Fibroblast of lung (primary cell): ENCODE measurements around the gene AGAP2. TPM values are rescaled to one million over a fixed set of nuclear protein-coding genes. Genes with fewer than 3 reads are reported as not detected.

ENCODE experiments used
- DNase-seq, 2 donors: peaks; one replicate each; pipeline versions ENCODE4 v3.0.0 to v3.0.0-alpha.2; 2010; ENCODE audit warnings: low read depth in 2 of 2
- H2AFZ ChIP-seq: 2 replicates; pipeline ENCODE4 v1.5.1; 2012; ENCODE audit warnings: low read length, control low read depth, inconsistent platforms
- H3K27ac ChIP-seq: 2 replicates; pipeline ENCODE4 v1.5.1; 2011; ENCODE audit warnings: low read length, control low read depth; ENCODE audit not compliant: insufficient read depth
- H3K27me3 ChIP-seq: 2 replicates; pipeline ENCODE4 v1.5.1; 2011; ENCODE audit warnings: mild to moderate bottlenecking, low read length; ENCODE audit not compliant: control insufficient read depth, insufficient read depth
- H3K36me3 ChIP-seq: 2 replicates; pipeline ENCODE4 v1.5.1; 2011; ENCODE audit warnings: low read length; ENCODE audit not compliant: control insufficient read depth, insufficient read depth
- H3K4me1 ChIP-seq: 2 replicates; pipeline ENCODE4 v1.5.1; 2011; ENCODE audit warnings: low read length; ENCODE audit not compliant: control insufficient read depth, insufficient read depth; ENCODE audit errors: extremely low read depth
- H3K4me2 ChIP-seq: 2 replicates; pipeline ENCODE4 v1.5.1; 2011; ENCODE audit warnings: low read length, control low read depth; ENCODE audit not compliant: insufficient read depth; ENCODE audit errors: extremely low read depth
- H3K4me3 ChIP-seq, 4 experiments: fragments of 200-600 bp in 1 of 4; sonication (generic) in 1 of 4; replicated peaks in 1 of 4; 2 replicates each; pipeline ENCODE4 v1.5.1; 2011 to 2016; ENCODE audit warnings: low read length in 4 of 4, low read depth in 3 of 4, mild to moderate bottlenecking in 3 of 4, control low read depth in 2 of 4, inconsistent platforms in 1 of 4, mixed read lengths in 1 of 4; ENCODE audit not compliant: insufficient read depth in 1 of 4; ENCODE audit errors: control extremely low read depth in 1 of 4
- H3K79me2 ChIP-seq: 2 replicates; pipeline ENCODE4 v1.5.1; 2012; ENCODE audit warnings: mild to moderate bottlenecking, low read length, inconsistent platforms; ENCODE audit not compliant: control insufficient read depth, insufficient read depth
- H3K9ac ChIP-seq: 2 replicates; pipeline ENCODE4 v1.5.1; 2011; ENCODE audit warnings: mild to moderate bottlenecking, low read length, control low read depth; ENCODE audit not compliant: insufficient read depth
- H3K9me3 ChIP-seq: 2 replicates; pipeline ENCODE4 v1.5.1; 2012; ENCODE audit warnings: low read depth, low read length; ENCODE audit not compliant: control insufficient read depth, insufficient read depth
- H4K20me1 ChIP-seq: 2 replicates; pipeline ENCODE4 v1.5.1; 2011; ENCODE audit warnings: low read length; ENCODE audit not compliant: control insufficient read depth, insufficient read depth; ENCODE audit errors: extremely low read depth
- CTCF ChIP-seq, 2 donors: IDR thresholded peaks in 1 of 2; conservative IDR thresholded peaks in 1 of 2; 1 replicate in 1 of 2; 2 replicates in 1 of 2; pipeline ENCODE4 v1.5.1; 2011 to 2012; ENCODE audit warnings: low read length in 2 of 2, control low read depth in 1 of 2, inconsistent platforms in 1 of 2, low read depth in 1 of 2, mild to moderate bottlenecking in 1 of 2
- EZH2 ChIP-seq: IDR thresholded peaks from 2 replicates; pipeline ENCODE4 v1.5.1; 2012; ENCODE audit warnings: low read length, control low read depth, mild to moderate bottlenecking; ENCODE audit errors: missing control alignments
- polyA plus RNA-seq, 2 donors: library from polyadenylated mRNA; depleted of rRNA in 1 of 2; stranded (reverse) in 1 of 2; unstranded in 1 of 2; fragments of >200 nt; gene quantifications; 2 replicates each; pipeline ENCODE4 v1.2.1, GENCODE V29; 2011 to 2012; ENCODE audit warnings: missing spikeins in 1 of 2
- total RNA-seq: library from RNA; depleted of rRNA; stranded (reverse); fragments of >200 nt; gene quantifications from 2 replicates; pipeline ENCODE4 v1.2.1, GENCODE V29; 2014

Gene AGAP2
- total and polyA plus RNA-seq, 2 donors (not counting 1 experiment from before 2014, with no cell fraction given): 0.05 to 0.17 TPM

DNA sequence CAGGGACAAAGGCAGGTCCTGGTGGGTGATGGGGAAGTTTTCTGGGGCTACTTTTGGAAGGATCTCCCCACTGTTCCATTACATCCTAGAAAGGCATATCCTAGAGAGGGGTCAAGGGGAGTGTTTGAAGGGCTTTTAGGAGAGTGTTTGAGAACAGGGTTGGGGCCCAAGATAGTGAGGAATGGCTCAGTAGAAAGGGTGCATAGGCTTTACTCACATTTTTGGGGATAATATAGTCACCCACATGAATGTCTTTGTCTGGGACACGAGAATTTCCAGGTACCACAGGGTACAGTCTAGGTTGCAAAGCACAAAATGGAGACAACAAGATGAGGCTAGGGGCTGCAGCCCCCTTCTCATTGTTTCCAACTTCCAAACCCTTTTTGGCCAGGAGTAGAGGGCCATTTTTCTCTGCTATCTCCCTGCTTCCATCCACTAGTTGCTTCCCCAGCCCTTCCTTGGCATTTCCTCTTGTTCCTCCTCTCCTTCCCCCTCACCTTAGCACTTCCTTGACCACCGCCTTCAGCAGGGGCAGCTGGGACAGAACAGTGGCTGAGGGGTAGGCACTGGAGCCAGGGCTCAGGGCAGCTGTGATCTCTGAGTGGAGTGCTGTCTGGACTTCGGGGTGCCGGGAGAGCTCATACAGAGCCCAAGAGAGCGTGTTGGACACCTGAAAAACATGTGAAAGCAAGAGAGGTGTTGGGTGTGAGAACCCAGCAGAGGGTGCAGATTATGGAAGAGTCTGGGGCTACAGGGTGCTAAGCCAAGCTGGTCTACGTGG is 25.5 kb upstream of the AGAP2 start:
- Histone ChIP-seq H4K20me1 (no peaks in the 10 kb centered on the region), H3K27ac (no peak overlapping the region), H3K27me3 (peaks cover 31% of the 10 kb centered on the region), H3K4me1 (peaks cover 13% of the 10 kb centered on the region), H3K9ac (no peak overlapping the region), H2AFZ (no peak overlapping the region), H3K4me3 (no peak overlapping the region), H3K79me2 (no peaks in the 10 kb centered on the region), H3K36me3 (peaks cover 3% of the 10 kb centered on the region), H3K4me2 (no peak overlapping the region), H3K9me3 (no peaks in the 10 kb centered on the region)
- DNase-seq: no peak
- TF ChIP-seq EZH2 (no peak), CTCF (conservative IDR thresholded peaks at IDR 0.05 in 1 of 2, IDR thresholded peaks at IDR 0.05 in 1 of 2; ENCODE audit: low read depth in 1 of 2, low read length in 2 of 2) (no peak)

DNA sequence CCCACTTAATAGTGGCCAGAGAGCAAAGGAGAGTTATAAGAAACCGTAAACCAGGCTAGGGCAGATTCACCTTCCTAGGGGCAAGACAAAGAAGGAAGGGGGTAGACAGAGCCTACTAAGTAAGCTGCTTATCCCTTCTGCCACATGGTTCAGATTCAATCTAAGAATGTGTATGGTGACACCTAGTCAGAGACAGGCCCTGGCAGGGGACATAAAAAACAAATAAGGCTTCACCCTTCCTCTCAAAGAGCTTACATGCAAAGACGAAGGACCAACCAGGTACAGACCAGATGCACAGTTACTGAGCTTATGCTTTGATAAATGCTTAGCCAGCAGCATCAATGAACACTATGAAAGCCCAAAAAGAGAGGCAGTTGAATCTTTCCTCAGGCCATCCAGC is 23.9 kb upstream of the AGAP2 start:
- no peak for DNase-seq
- no peaks in the 10 kb centered on the region for H3K9me3 ChIP-seq
- H3K9ac ChIP-seq: no peak overlapping the region
- H3K4me3 ChIP-seq: no peak overlapping the region
- peaks cover 13% of the 10 kb centered on the region for H3K4me1 ChIP-seq
- peaks cover 31% of the 10 kb centered on the region for H3K27me3 ChIP-seq
- no peak overlapping the region for H2AFZ ChIP-seq
- H3K27ac ChIP-seq: no peak overlapping the region
- TF ChIP-seq EZH2 (no peak), CTCF (conservative IDR thresholded peaks at IDR 0.05 in 1 of 2, IDR thresholded peaks at IDR 0.05 in 1 of 2; ENCODE audit: low read depth in 1 of 2, low read length in 2 of 2) (no peak)
- H4K20me1 ChIP-seq: no peaks in the 10 kb centered on the region
- no peak overlapping the region for H3K4me2 ChIP-seq
- no peaks in the 10 kb centered on the region for H3K79me2 ChIP-seq
- H3K36me3 ChIP-seq: no peaks in the 10 kb centered on the region

DNA sequence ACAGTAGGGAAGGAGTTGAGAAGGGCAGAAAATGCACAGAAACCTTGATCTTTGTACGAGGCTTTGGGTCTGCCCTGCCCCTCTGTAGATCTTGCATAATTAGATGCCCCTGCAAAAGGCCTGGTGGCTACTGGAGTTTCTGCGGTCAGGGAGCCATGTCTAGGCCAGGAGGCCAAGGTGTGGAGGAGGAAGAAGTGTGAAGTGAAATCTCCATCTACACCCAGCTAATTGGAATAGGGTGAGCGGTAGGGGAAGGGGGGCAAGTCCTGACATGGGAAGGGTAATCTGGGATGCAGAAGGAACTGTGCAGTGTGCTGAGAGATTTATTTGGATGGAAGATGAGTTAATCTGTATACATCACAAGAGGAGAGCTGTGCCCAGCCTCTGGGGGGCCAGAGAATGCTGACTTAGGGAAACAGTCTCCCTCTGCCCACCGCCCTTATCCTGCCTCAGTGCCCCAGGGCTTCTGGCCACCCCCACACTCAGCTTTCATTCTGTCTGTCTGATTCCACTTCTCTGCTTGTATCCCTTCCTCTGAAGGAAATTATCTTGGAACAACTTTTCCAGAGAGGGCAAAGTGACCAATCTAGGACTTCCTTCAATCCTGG is 23.0 kb upstream of the AGAP2 start:
- TF ChIP-seq EZH2: no peak
- TF ChIP-seq CTCF (conservative IDR thresholded peaks at IDR 0.05 in 1 of 2, IDR thresholded peaks at IDR 0.05 in 1 of 2; ENCODE audit: low read depth in 1 of 2, low read length in 2 of 2): no peak
- Histone ChIP-seq H3K9ac (no peak overlapping the region), H2AFZ (no peak overlapping the region), H3K79me2 (no peaks in the 10 kb centered on the region), H3K4me3 (no peak overlapping the region), H3K27me3 (peaks cover 27% of the 10 kb centered on the region), H3K4me2 (no peak overlapping the region), H3K9me3 (no peaks in the 10 kb centered on the region), H4K20me1 (no peaks in the 10 kb centered on the region), H3K4me1 (peaks cover 9% of the 10 kb centered on the region), H3K27ac (no peak overlapping the region), H3K36me3 (no peaks in the 10 kb centered on the region)
- no peak for DNase-seq
